Right renal pelvis (tissue), 4 donors: ENCODE data around the gene CYB5B. TPM values are rescaled to one million over a fixed set of nuclear protein-coding genes. Genes with fewer than 3 reads are reported as not detected.

Experiments
- DNase-seq, 4 donors: peaks; one replicate each; pipeline ENCODE4 v3.0.0-alpha.2; 2013; ENCODE audit warnings: low read depth in 4 of 4, low spot score in 3 of 4, missing footprints in 1 of 4
- polyA plus RNA-seq, 4 donors: library from polyadenylated mRNA; unstranded; fragments of 120-200 nt; gene quantifications; one replicate each; pipeline ENCODE4 v1.2.1, GENCODE V29; 2013; ENCODE audit not compliant: insufficient read length in 4 of 4

The CYB5B gene
- polyA plus RNA-seq, 4 donors = 120 to 155 (median 154) TPM

GRCh38 chr16:69513180-69513966 lies 89.0 kb downstream of the CYB5B start:
- DNase-seq = no peak

GRCh38 chr16:69514356-69514755 lies 89.9 kb downstream of the CYB5B start:
- DNase-seq = no peak

Other genes starting within 250 kb of the CYB5B start
- 10 to 100 TPM; 11.0 to 15.3 (median 13.1) TPM for gene SNTB2, start 237.5 kb upstream of the CYB5B start, polyA plus RNA-seq
- gene VPS4A, start 113.3 kb upstream of the CYB5B start, polyA plus RNA-seq = 10 to 100 TPM; 43.6 to 47.3 (median 46.6) TPM
- 1 to 10 TPM; 3.0 to 7.7 (median 3.5) TPM for gene PDF, start 94.0 kb upstream of the CYB5B start, polyA plus RNA-seq
- gene COG8, start 85.1 kb upstream of the CYB5B start, polyA plus RNA-seq = 10 to 100 TPM; 28.3 to 32.4 (median 31.3) TPM
- gene NIP7, start 84.8 kb upstream of the CYB5B start, polyA plus RNA-seq = 10 to 100 TPM; 32.0 to 38.2 (median 33.7) TPM
- 1 to 10 TPM; 2.0 to 3.7 (median 2.8) TPM for gene TMED6, start 72.8 kb upstream of the CYB5B start, polyA plus RNA-seq
- gene TERF2, start 38.6 kb upstream of the CYB5B start, polyA plus RNA-seq = 10 to 100 TPM; 40.7 to 46.9 (median 44.1) TPM
- gene NFAT5, start 141.3 kb downstream of the CYB5B start, polyA plus RNA-seq = 10 to 100 TPM; 34.1 to 51.8 (median 39.3) TPM